A549 (cell line): Measurements from ENCODE around the gene NR5A2. TPM values are rescaled to one million over a fixed set of nuclear protein-coding genes. Genes with fewer than 3 reads are reported as not detected.

Source experiments
- ATAC-seq, 2 experiments: fragments of 200-7000 bp in 1 of 2; fragments of >200 bp in 1 of 2; cut with Nextera tagmentation in 1 of 2; cut with Tn5 transposase in 1 of 2; 3 replicates each; pipeline versions ENCODE4 v1.8.0 to v1.9.1; 2018 to 2020; ENCODE audit warnings: mild to moderate bottlenecking in 1 of 2, moderate library complexity in 1 of 2
- CTCF ChIA-PET: fragments of 300-600 bp; sonication (Branson Sonifier 250); formaldehyde crosslinking; extraction: SDS; loops from one replicate; lab custom pipeline; 2021; ENCODE audit warnings: antibody characterized with exemption, inconsistent platforms; lab: Yijun Ruan, JAX
- POLR2A ChIA-PET: fragments of 350-600 bp; formaldehyde crosslinking; extraction: SDS; loops from one replicate; lab custom pipeline; 2021; ENCODE audit warnings: antibody characterized with exemption, inconsistent platforms; lab: Yijun Ruan, JAX
- DNase-seq, 2 experiments: peaks; one replicate each; pipeline versions ENCODE4 v3.0.0 to v3.0.0-alpha.2; 2011 to 2016; ENCODE audit warnings: low read depth in 1 of 2, low spot score in 1 of 2
- FAIRE-seq: peaks from 2 replicates; lab custom pipeline; 2011; peaks lifted over from hg19 to GRCh38; lab: Jason Lieb, UNC
- H3K27ac ChIP-seq, 2 experiments: fragments of >200 bp; sonication (Bioruptor Twin); formaldehyde crosslinking; 3 replicates each; pipeline ENCODE4 v1.5.1; 2016 to 2017
- H3K4me1 ChIP-seq: fragments of >200 bp; sonication (Bioruptor Twin); formaldehyde crosslinking; 3 replicates; pipeline ENCODE4 v1.6.1; 2016
- H3K4me2 ChIP-seq: fragments of >200 bp; sonication (Bioruptor Twin); formaldehyde crosslinking; 3 replicates; pipeline ENCODE4 v1.6.1; 2016
- H3K4me3 ChIP-seq: fragments of >200 bp; sonication (Bioruptor Twin); formaldehyde crosslinking; 3 replicates; pipeline ENCODE4 v1.5.1; 2016
- H3K9me3 ChIP-seq: fragments of >200 bp; sonication (Bioruptor Twin); formaldehyde crosslinking; 3 replicates; pipeline ENCODE4 v1.6.1; 2016
- BHLHE40 ChIP-seq: IDR thresholded peaks from 2 replicates; pipeline ENCODE4 v1.6.1; 2012; ENCODE audit warnings: low read depth, low read length, inconsistent platforms
- CBX2 ChIP-seq: fragments of 200-600 bp; sonication (generic); IDR thresholded peaks from 2 replicates; pipeline ENCODE4 v1.6.1; 2016; ENCODE audit warnings: low read depth, mild to moderate bottlenecking, borderline replicate concordance
- CBX8 ChIP-seq: fragments of 200-600 bp; sonication (generic); IDR thresholded peaks from 2 replicates; pipeline ENCODE4 v1.6.1; 2016
- EHMT2 ChIP-seq: fragments of 200-600 bp; sonication (generic); IDR thresholded peaks from 2 replicates; pipeline ENCODE4 v1.6.1; 2016; ENCODE audit warnings: antibody characterized with exemption, low read depth, mild to moderate bottlenecking, moderate library complexity
- ESRRA ChIP-seq: fragments of 150-350 bp; IDR thresholded peaks from 2 replicates; pipeline ENCODE4 v1.6.1; 2014; ENCODE audit warnings: mild to moderate bottlenecking, low read length, borderline replicate concordance
- FOSL2 ChIP-seq, 2 experiments: fragments of 450-650 bp in 1 of 2; fragments of >200 bp in 1 of 2; sonication (Bioruptor Twin) in 1 of 2; formaldehyde crosslinking; IDR thresholded peaks; 2 replicates each; pipeline versions ENCODE4 v1.5.0 to v1.6.1; 2016 to 2020; ENCODE audit warnings: mild to moderate bottlenecking in 1 of 2, moderate library complexity in 1 of 2
- GATA3 ChIP-seq: IDR thresholded peaks from 2 replicates; pipeline ENCODE4 v1.6.1; 2012; ENCODE audit warnings: borderline replicate concordance
- HDAC2 ChIP-seq: fragments of 200-600 bp; sonication (generic); IDR thresholded peaks from 2 replicates; pipeline ENCODE4 v1.6.1; 2016
- HOXA7 ChIP-seq: fragments of 250-450 bp; sonication (Bioruptor Pico); IDR thresholded peaks from 2 replicates; pipeline ENCODE4 v1.5.0; 2020; ENCODE audit warnings: mild to moderate bottlenecking, moderate library complexity
- HOXB13 ChIP-seq: fragments of 250-450 bp; sonication (Bioruptor Pico); IDR thresholded peaks from 2 replicates; pipeline ENCODE4 v1.5.0; 2020; ENCODE audit warnings: low read depth, mild to moderate bottlenecking, moderate library complexity
- MAZ ChIP-seq: fragments of 150-350 bp; IDR thresholded peaks from 2 replicates; pipeline ENCODE4 v1.6.1; 2014; ENCODE audit warnings: antibody characterized with exemption, low read depth, low read length, borderline replicate concordance
- MYC ChIP-seq: IDR thresholded peaks from 2 replicates; pipeline ENCODE4 v1.6.1; 2012; ENCODE audit warnings: mild to moderate bottlenecking, inconsistent platforms, low read length, improper control_type of control experiment, borderline replicate concordance
- PHF8 ChIP-seq: fragments of 200-600 bp; sonication (generic); IDR thresholded peaks from 2 replicates; pipeline ENCODE4 v1.6.1; 2016; ENCODE audit warnings: low read depth, mild to moderate bottlenecking, antibody characterized with exemption, moderate library complexity, borderline replicate concordance
- POLR2A ChIP-seq: IDR thresholded peaks from 2 replicates; pipeline ENCODE4 v1.6.1; 2012; ENCODE audit warnings: mild to moderate bottlenecking, low read length
- POLR2AphosphoS2 ChIP-seq: conservative IDR thresholded peaks from 2 replicates; pipeline ENCODE4 v1.6.1; 2012; ENCODE audit warnings: low read length, improper control_type of control experiment, inconsistent platforms
- RCOR1 ChIP-seq: fragments of 150-350 bp; IDR thresholded peaks from 2 replicates; pipeline ENCODE4 v1.6.1; 2014; ENCODE audit warnings: antibody characterized with exemption, low read length, low read depth
- SMC3 ChIP-seq: fragments of >200 bp; sonication (Bioruptor Twin); formaldehyde crosslinking; IDR thresholded peaks from 3 replicates; pipeline ENCODE4 v1.6.1; 2018; ENCODE audit warnings: inconsistent platforms
- ZC3H11A ChIP-seq: fragments of 450-650 bp; IDR thresholded peaks from 2 replicates; pipeline ENCODE4 v1.6.1; 2014; ENCODE audit warnings: antibody characterized with exemption, mild to moderate bottlenecking
- ZNF302 ChIP-seq: fragments of 250-450 bp; sonication (Bioruptor Pico); IDR thresholded peaks from 2 replicates; pipeline ENCODE4 v1.9.0; 2021; ENCODE audit warnings: inconsistent platforms, mild to moderate bottlenecking, moderate library complexity
- WGBS: methylation state at CpG from one replicate; pipeline ENCODE4 v1.1.6; 2017; ENCODE audit errors: missing lambda C conversion rate; 5-methylcytosine and 5-hydroxymethylcytosine counted together
- polyA plus RNA-seq, 4 experiments: library from polyadenylated mRNA; depleted of rRNA in 3 of 4; stranded (reverse); fragments of >200 nt; fragmentation: RNase III in 1 of 4; extraction: RNeasy Plus Mini Kit Qiagen cat#74134 plus additional on column Dnase treatment in 1 of 4; gene quantifications; 2 replicates in 3 of 4; 3 replicates in 1 of 4; pipeline ENCODE4 v1.2.3, GENCODE V29; 2011 to 2017
- TF ChIP-seq, protein P1 (sequence below): IDR thresholded peaks from 2 replicates; pipeline ENCODE4 v1.6.1; 2012; ENCODE audit warnings: low read depth, borderline replicate concordance
- TF ChIP-seq, protein P2 (sequence below): IDR thresholded peaks from 2 replicates; pipeline ENCODE4 v1.6.1; 2012
- TF ChIP-seq, protein P3 (sequence below): fragments of 250-450 bp; sonication (Bioruptor Pico); IDR thresholded peaks from 2 replicates; pipeline ENCODE4 v1.5.0; 2021; ENCODE audit warnings: mild to moderate bottlenecking, moderate library complexity, borderline replicate concordance
- TF ChIP-seq, protein P4 (sequence below): fragments of >200 bp; sonication (Bioruptor Twin); formaldehyde crosslinking; IDR thresholded peaks from 3 replicates; pipeline ENCODE4 v1.6.1; 2016
- TF ChIP-seq, protein P5 (sequence below): fragments of 200-600 bp; sonication (generic); IDR thresholded peaks from 2 replicates; pipeline ENCODE4 v1.6.1; 2016; ENCODE audit warnings: antibody characterized with exemption, mild to moderate bottlenecking, moderate library complexity
- TF ChIP-seq, protein P6 (sequence below): fragments of >200 bp; sonication (Bioruptor Twin); formaldehyde crosslinking; IDR thresholded peaks from 3 replicates; pipeline ENCODE4 v1.5.1; 2016

NR5A2 gene
- polyA plus RNA-seq, 2 of the 4 experiments (the other 2 are of a cell fraction), result 12.0 to 24.1 TPM

DNA sequence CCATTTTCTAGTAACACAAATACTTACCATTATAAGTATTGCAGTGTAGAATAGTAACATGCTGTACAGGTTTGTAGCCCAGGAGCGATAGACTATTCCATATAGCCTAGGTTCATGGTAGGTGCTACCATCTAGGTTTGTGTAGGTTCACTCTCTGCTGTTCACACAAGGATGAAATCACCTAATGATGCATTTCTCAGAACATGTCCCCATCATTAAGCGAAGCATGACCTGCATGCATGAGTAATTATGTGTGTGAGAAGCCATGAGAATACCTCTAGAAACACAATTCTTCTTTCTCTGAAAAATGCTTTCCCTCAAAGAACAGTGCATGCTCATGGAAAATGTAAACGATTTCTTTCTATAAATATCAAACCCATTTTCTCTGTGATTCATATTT lies 69.3 kb downstream of the NR5A2 start:
- TF ChIP-seq, protein P1, sequence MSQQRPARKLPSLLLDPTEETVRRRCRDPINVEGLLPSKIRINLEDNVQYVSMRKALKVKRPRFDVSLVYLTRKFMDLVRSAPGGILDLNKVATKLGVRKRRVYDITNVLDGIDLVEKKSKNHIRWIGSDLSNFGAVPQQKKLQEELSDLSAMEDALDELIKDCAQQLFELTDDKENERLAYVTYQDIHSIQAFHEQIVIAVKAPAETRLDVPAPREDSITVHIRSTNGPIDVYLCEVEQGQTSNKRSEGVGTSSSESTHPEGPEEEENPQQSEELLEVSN, result no peak
- TF ChIP-seq MYC, result no peak
- no peak for TF ChIP-seq BHLHE40
- TF ChIP-seq HOXB13 (CRISPR knock-in tag), result no peak
- no peak for TF ChIP-seq GATA3
- TF ChIP-seq ZC3H11A, result no peak
- TF ChIP-seq, protein P2, sequence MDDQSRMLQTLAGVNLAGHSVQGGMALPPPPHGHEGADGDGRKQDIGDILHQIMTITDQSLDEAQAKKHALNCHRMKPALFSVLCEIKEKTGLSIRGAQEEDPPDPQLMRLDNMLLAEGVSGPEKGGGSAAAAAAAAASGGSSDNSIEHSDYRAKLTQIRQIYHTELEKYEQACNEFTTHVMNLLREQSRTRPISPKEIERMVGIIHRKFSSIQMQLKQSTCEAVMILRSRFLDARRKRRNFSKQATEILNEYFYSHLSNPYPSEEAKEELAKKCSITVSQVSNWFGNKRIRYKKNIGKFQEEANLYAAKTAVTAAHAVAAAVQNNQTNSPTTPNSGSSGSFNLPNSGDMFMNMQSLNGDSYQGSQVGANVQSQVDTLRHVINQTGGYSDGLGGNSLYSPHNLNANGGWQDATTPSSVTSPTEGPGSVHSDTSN, result no peak
- TF ChIP-seq PHF8, result no peak
- no peak for TF ChIP-seq POLR2A
- TF ChIP-seq CBX8, result no peak
- no peak for TF ChIP-seq RCOR1
- TF ChIP-seq SMC3, result no peak
- TF ChIP-seq ZNF302, result no peak
- TF ChIP-seq HDAC2, result no peak
- no peak for TF ChIP-seq MAZ
- TF ChIP-seq, protein P3, sequence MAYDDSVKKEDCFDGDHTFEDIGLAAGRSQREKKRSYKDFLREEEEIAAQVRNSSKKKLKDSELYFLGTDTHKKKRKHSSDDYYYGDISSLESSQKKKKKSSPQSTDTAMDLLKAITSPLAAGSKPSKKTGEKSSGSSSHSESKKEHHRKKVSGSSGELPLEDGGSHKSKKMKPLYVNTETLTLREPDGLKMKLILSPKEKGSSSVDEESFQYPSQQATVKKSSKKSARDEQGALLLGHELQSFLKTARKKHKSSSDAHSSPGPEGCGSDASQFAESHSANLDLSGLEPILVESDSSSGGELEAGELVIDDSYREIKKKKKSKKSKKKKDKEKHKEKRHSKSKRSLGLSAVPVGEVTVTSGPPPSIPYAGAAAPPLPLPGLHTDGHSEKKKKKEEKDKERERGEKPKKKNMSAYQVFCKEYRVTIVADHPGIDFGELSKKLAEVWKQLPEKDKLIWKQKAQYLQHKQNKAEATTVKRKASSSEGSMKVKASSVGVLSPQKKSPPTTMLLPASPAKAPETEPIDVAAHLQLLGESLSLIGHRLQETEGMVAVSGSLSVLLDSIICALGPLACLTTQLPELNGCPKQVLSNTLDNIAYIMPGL (CRISPR knock-in tag), result no peak
- TF ChIP-seq, protein P4, sequence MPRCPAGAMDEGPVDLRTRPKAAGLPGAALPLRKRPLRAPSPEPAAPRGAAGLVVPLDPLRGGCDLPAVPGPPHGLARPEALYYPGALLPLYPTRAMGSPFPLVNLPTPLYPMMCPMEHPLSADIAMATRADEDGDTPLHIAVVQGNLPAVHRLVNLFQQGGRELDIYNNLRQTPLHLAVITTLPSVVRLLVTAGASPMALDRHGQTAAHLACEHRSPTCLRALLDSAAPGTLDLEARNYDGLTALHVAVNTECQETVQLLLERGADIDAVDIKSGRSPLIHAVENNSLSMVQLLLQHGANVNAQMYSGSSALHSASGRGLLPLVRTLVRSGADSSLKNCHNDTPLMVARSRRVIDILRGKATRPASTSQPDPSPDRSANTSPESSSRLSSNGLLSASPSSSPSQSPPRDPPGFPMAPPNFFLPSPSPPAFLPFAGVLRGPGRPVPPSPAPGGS, result no peak
- TF ChIP-seq, protein P5, sequence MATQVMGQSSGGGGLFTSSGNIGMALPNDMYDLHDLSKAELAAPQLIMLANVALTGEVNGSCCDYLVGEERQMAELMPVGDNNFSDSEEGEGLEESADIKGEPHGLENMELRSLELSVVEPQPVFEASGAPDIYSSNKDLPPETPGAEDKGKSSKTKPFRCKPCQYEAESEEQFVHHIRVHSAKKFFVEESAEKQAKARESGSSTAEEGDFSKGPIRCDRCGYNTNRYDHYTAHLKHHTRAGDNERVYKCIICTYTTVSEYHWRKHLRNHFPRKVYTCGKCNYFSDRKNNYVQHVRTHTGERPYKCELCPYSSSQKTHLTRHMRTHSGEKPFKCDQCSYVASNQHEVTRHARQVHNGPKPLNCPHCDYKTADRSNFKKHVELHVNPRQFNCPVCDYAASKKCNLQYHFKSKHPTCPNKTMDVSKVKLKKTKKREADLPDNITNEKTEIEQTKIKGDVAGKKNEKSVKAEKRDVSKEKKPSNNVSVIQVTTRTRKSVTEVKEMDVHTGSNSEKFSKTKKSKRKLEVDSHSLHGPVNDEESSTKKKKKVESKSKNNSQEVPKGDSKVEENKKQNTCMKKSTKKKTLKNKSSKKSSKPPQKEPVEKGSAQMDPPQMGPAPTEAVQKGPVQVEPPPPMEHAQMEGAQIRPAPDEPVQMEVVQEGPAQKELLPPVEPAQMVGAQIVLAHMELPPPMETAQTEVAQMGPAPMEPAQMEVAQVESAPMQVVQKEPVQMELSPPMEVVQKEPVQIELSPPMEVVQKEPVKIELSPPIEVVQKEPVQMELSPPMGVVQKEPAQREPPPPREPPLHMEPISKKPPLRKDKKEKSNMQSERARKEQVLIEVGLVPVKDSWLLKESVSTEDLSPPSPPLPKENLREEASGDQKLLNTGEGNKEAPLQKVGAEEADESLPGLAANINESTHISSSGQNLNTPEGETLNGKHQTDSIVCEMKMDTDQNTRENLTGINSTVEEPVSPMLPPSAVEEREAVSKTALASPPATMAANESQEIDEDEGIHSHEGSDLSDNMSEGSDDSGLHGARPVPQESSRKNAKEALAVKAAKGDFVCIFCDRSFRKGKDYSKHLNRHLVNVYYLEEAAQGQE, result no peak
- no peak for TF ChIP-seq CBX2
- Histone ChIP-seq H3K4me2 (no peak overlapping the region), H3K4me1 (peaks cover 12% of the 10 kb centered on the region), H3K9me3 (no peaks in the 10 kb centered on the region), H3K4me3 (no peak overlapping the region), H3K27ac (no peak overlapping the region)
- WGBS, result 72% methylated on average over 3 of the region's 3 CpGs
- FAIRE-seq (peak; percentile 36), ATAC-seq (no peak), DNase-seq (no peak)
- CTCF ChIA-PET, result no interaction called here
- POLR2A ChIA-PET, result no interaction called here

DNA sequence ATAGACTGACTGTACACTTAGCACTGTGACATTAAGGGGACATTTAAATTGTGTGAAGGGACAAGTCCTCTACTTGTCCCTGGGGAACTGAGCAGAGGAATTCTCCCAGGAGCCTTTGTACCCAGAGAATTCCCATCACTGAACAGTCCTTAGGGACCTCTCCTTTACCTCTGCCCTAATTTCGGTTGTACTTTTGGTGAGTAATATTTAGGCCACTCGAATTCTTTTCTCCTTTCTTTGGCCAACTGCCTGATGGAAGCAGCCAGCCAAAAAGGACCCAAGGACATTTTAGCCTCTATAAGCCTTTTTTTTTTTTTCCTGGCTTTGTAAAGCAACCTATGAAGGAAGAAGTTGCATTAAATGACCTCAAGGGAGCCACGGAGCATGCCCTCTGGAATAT lies 71.5 kb downstream of the NR5A2 start:
- no peak for FAIRE-seq
- ChIA-PET CTCF (interaction anchor here (2.1 kb wide), 1 partner anchor 11 kb away, joined by 4 read pairs; no protein-coding TSS in a partner anchor), POLR2A (no interaction called here)
- Histone ChIP-seq H3K4me2 (0 out of 3 replicates have a peak overlapping the region, but pooled peaks have one; percentile 2), H3K4me3 (no peak overlapping the region), H3K4me1 (peaks cover 12% of the 10 kb centered on the region), H3K27ac (0 out of 6 replicates have a peak overlapping the region, but pooled peaks of 1 of the 2 experiments have one; percentile 21), H3K9me3 (no peaks in the 10 kb centered on the region)
- DNase-seq, result no peak
- ATAC-seq, result no peak; a peak in 1 of 6 replicates
- WGBS, result 41% methylated on average over 3 of the region's 3 CpGs
- no peak for TF ChIP-seq CBX8
- no peak for TF ChIP-seq FOSL2 (IDR thresholded peaks at IDR 0.05)
- no peak for TF ChIP-seq FOSL2 (CRISPR knock-in tag; IDR thresholded peaks at IDR 0.05)
- no peak for TF ChIP-seq ESRRA
- TF ChIP-seq, protein P6, sequence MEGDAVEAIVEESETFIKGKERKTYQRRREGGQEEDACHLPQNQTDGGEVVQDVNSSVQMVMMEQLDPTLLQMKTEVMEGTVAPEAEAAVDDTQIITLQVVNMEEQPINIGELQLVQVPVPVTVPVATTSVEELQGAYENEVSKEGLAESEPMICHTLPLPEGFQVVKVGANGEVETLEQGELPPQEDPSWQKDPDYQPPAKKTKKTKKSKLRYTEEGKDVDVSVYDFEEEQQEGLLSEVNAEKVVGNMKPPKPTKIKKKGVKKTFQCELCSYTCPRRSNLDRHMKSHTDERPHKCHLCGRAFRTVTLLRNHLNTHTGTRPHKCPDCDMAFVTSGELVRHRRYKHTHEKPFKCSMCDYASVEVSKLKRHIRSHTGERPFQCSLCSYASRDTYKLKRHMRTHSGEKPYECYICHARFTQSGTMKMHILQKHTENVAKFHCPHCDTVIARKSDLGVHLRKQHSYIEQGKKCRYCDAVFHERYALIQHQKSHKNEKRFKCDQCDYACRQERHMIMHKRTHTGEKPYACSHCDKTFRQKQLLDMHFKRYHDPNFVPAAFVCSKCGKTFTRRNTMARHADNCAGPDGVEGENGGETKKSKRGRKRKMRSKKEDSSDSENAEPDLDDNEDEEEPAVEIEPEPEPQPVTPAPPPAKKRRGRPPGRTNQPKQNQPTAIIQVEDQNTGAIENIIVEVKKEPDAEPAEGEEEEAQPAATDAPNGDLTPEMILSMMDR, result no peak
- no peak for TF ChIP-seq POLR2AphosphoS2
- TF ChIP-seq, protein P2, result no peak
- TF ChIP-seq EHMT2, result no peak
- no peak for TF ChIP-seq HOXA7
- TF ChIP-seq GATA3, result no peak
